ENCODE measurements around the gene FOXC1.

FOXC1 gene

GRCh38 chr6:1589208-1589607 is 20.5 kb upstream of the FOXC1 start:
- H3K4me3 ChIP-seq (ENCODE audit: low read depth, low read length) = no peak overlapping the region
- no peak for TF ChIP-seq CTCF (IDR thresholded peaks at IDR 0.05; ENCODE audit: control insufficient read depth, extremely low read depth, insufficient read depth)
- DNase-seq (ENCODE audit: low read depth) = no peak

DNA sequence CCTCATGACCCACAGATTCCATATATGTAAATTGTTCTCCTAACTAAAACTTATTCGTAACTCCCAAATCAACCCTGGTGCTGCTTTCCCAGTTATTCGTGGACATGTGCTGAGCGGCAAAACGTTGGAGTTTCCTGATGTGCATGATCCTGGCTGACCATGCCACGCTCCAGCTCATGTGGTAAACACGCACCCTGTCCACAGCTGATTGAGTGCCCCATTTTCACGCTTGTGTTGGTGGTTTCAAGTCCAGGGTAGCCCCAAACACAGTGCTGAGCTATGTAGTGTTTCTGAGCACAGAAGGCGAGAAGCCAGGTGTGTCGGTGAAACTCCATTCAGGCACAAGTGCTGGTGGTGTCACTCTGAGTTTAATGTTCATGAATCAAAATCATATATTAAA is 19.1 kb upstream of the FOXC1 start:
- H3K4me3 ChIP-seq (ENCODE audit: low read depth, low read length) = no peak overlapping the region
- TF ChIP-seq CTCF (IDR thresholded peaks at IDR 0.05; ENCODE audit: control insufficient read depth, extremely low read depth, insufficient read depth) = no peak
- DNase-seq (ENCODE audit: low read depth) = no peak

DNA sequence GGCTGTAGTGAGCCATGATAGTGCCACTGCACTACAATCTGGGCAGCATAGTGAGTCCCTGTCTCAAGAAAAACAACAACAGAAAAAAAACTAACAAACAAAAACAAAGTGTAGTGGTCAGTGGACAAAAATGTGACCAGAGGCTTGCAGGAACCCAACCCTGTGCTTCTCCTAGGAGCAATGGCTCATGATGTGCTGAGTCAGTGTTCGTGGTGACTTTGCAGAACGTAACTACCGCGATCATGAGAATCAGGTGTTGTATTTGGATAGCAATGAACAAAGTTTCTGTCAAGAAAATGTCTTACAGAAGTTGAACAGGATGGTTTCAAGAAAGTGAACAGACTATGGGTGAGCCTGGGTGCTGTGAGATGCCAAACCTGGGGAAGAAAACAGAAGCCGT is 18.5 kb upstream of the FOXC1 start:
- no peak for TF ChIP-seq CTCF (IDR thresholded peaks at IDR 0.05; ENCODE audit: control insufficient read depth, extremely low read depth, insufficient read depth)
- no peak overlapping the region for H3K4me3 ChIP-seq (ENCODE audit: low read depth, low read length)
- DNase-seq (ENCODE audit: low read depth) = no peak

- no peak for DNase-seq (ENCODE audit: low read depth)
- TF ChIP-seq CTCF (IDR thresholded peaks at IDR 0.05; ENCODE audit: control insufficient read depth, extremely low read depth, insufficient read depth) = no peak
- H3K4me3 ChIP-seq (ENCODE audit: low read depth, low read length) = no peak overlapping the region
Measured at GRCh38 chr6:1591926-1592325, 17.8 kb upstream of the FOXC1 start.

GRCh38 chr6:1592852-1593251 is 16.9 kb upstream of the FOXC1 start:
- H3K4me3 ChIP-seq (ENCODE audit: low read depth, low read length) = no peak overlapping the region
- TF ChIP-seq CTCF (IDR thresholded peaks at IDR 0.05; ENCODE audit: control insufficient read depth, extremely low read depth, insufficient read depth) = no peak
- no peak for DNase-seq (ENCODE audit: low read depth)

DNA sequence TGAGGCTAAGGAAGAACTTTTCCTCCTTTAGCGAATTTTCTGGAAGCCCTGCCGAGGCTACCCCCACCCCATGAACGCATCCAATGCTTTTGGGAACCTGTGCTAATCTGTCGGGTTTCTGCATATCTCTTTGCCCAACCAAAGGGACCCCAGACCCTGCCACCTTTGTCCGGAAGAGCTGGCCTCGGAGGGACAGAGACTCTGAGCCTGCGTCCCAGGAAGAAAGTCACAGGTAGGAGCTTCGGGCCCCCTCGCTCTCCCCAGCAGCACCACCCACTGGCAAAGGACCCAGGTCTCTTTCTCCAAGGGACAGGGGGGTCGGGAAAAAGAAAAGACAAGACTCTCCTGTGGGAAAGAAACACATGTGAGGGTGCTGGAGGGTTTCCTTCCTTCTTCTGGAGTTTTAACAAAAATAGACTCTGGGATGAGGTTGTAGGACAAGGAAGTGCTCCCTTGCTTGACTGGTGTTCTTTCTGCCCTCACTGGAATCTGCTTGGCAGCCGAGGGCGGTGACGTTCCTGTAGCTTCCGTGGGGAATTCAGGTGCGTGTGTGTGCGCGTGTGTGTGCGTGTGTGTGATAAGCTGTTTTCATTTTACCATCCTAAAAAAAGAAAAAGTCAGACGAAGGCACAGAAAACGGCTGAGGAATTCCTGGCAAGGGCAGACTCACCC is 16.3 kb upstream of the FOXC1 start:
- TF ChIP-seq CTCF (IDR thresholded peaks at IDR 0.05; ENCODE audit: control insufficient read depth, extremely low read depth, insufficient read depth) = no peak
- no peak for DNase-seq (ENCODE audit: low read depth)
- 0 out of 2 replicates have a peak overlapping the region, but pooled peaks have one; percentile 7 for H3K4me3 ChIP-seq (ENCODE audit: low read depth, low read length)

DNA sequence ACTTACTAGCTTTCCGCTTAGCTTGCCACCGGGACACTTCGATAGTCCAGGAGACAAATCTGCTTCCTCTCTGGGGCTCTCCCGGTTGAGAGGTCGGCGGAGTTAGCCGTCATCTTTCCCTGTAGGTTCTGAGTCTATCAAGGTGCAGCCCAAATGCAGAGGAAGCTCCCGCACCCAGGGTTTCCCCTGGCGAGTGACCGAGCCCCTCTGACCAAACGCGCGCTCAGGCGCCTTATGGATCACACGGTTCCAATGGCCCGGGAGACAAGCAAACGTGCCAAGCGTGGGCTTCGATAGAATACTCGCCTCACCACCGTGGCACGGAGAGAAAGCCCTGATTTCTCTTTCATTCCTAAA is 15.8 kb upstream of the FOXC1 start:
- DNase-seq (ENCODE audit: low read depth) = no peak
- TF ChIP-seq CTCF (IDR thresholded peaks at IDR 0.05; ENCODE audit: control insufficient read depth, extremely low read depth, insufficient read depth) = no peak
- H3K4me3 ChIP-seq (ENCODE audit: low read depth, low read length) = 0 out of 2 replicates have a peak overlapping the region, but pooled peaks have one; percentile 7

Data from LNCaP clone FGC (cell line).